Epidermal melanocyte (primary cell): ENCODE data around the gene TMEM255B.
"Not testable (repeated sequence)": the region's sequence is repeated elsewhere in the genome, so short reads cannot be mapped to it uniquely, and the experiment has no call there.

Experiments
- DNase-seq: peaks from one replicate; pipeline ENCODE4 v3.0.0; 2011; ENCODE audit warnings: low spot score; ENCODE audit not compliant: insufficient read length

The TMEM255B gene

DNA sequence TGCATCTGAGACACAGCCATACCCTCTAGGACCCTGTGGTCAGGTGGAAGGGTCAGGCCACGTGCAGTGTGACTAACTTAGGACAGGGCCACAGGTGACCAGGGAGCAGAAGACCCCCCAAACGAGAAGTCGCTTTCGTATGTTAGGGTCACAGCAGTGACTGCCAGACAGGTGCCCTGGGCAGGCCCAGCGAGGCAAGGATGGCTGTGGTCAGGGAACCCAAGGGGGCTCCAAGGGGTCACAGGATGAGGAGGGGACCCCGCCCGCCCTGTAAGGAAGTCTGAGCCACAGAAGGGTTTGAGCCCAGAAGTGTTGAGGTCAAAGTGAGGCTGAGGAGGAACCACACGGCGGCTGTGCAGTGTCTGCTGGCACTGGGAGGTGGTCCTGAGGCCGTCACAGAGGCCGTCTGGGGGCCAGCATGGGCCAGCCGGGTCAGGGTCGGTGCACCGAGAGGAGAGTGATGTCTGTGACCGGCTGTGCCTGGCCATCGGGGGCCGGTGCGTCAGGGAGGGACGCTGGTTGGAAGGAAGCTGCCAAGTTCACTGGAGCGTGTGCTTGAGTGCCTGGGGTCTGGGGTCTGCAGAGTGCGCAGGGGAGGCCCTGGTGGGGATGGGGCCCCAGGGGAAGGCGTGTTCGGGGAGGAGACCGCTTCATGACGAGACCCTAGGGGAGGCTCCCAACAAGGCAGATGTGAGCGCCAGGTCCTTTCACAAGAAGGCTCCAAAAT, 24.8 kb upstream of the TMEM255B start:
- DNase-seq, result no peak

- DNase-seq, result no peak
These were observed 24.2 kb upstream of the TMEM255B start for GRCh38 chr13:113734826-113735125.

DNA sequence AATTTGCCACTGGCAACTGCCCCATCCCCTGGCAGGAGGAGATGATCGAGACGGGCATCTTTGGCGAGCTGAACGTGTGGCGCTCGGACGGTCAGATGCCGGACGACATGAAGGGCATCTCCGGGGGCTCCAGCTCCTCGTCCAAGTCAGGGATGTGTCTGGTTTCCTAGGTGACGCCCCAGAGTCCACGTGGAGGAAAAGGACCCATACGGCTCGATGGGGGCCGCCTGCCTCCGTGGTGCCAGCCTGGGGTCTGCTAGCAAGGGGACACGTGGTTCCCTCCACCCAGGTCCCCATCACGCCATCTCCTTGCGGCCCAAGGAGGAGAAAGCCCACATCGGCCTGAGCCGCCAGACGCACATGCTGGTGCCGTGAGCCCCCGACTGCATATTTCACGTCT, 23.8 kb upstream of the TMEM255B start:
- no peak for DNase-seq

DNA sequence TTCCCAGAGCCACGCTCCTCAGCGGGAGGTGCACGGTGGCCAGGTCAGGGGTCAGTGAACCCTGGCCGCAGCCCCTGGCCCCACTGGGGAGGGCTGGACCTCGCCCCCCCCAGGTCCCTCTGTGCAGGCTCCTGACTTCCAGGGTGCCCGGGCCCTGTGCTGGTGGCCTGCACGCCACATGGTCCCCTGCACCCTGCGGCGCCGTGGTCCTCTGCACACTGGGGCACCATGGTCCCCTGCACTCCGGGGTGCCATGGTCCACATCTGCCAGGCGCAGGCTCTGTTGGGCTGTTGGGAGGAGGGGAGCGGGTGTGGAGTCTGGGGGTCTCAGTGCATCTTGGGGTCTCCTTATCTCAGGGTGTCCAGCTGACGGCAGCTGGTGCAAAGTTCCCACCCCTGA, 23.3 kb upstream of the TMEM255B start:
- DNase-seq, result no peak

- DNase-seq, result no peak
These were observed 22.7 kb upstream of the TMEM255B start for GRCh38 chr13:113736258-113736731.

- no peak for DNase-seq
These were observed 21.2 kb upstream of the TMEM255B start for GRCh38 chr13:113737803-113738202.

DNA sequence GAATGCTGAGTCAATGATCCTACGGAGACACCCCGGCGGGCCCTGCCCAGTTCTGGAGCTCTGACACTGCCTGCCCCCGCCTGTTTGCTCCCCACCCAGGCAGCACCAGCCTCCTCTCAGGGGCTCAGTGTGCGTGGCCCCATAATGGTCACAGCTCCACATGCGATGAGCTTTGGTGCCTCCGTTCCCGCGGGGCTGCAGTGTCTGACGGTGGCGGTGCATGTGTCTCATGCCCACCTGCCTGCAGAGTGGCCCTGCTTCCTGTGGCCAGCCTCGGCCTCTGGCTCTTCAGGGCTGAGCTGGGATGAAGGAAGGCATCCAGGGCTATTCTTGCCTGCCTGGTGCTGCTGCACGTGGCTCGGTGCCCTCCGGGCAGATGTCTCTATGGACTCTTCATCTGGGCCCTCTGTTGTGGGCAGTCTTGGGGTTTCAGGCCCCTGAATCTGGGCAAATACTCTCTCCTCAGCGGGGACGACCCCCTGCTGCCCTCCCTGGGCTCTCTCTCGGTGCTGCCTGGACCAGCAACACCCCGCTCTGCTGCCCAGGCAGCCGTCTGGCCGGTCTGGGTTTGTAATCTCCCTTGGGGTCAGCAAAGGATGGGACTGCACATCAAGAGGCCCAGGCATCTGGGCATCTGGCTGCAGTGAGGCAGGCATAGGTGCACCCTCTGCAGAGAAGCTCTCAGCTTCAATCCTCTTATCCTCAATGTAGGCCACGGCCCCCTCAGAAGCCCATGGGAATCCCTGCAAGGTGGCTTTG, 19.3 kb upstream of the TMEM255B start:
- no peak for DNase-seq

DNA sequence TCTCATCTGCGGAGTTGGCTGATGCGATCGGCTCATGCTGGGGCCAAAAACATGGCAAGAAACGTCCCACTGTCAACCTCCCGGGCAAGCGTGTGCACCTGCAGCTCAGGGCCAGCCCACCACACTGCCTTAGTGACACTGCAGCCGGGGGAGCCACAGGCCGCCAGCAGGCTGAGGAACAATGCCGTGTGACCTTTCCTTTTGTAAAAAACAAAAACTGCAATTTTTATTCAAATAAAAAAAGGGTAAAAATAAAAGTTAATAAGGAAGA, 18.8 kb upstream of the TMEM255B start:
- no peak for DNase-seq

- DNase-seq, result no peak
These were observed 18.4 kb upstream of the TMEM255B start for GRCh38 chr13:113740661-113741060.

DNA sequence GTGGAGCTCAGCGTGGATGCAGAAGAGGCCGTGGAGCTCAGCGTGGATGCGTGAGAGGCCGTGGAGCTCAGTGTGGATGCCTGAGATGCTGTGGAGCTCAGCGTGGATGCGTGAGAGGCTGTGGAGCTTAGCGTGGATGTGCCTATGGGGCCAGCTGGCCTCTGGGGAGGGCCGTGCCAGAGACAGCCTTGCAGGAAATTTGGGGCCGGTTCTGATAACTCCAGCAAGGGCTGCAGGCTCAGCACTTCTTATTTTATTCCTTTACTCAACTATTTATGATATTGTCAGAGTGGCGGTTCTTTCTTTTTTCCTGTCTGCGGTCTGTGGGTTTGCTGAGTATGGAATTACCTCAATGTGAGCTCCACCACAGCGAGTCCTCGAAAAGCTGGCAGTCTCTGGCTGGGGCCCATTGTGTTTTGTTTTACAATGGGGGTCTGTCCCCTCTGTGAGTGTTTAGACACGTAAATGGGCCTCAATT, 17.8 kb upstream of the TMEM255B start:
- no peak for DNase-seq

DNA sequence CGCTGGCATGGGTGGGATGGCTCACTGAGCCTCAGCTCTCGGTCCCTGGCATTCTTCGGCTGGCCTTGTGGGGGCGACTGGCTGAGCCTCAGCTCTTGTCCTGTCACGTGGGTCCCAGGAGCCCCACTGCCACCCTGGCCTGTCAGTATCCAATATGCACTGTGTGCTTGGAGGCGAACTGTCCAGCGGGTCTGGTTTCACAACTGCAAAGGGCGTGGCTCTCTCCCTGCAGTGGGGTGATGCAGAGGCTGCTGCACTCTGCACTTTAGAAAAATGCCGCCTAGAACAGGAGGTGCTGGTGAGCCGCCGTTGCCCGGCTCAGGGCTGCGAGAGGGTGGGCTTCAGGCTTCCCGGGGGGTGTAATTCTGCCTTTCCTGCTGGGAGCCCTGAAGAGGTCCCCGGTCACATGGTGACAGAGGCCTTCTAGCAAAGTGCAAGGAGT, 17.0 kb upstream of the TMEM255B start:
- no peak for DNase-seq

GRCh38 chr13:113742445-113743120, 16.4 kb upstream of the TMEM255B start:
- no peak for DNase-seq

- DNase-seq, result no peak
These were observed 15.4 kb upstream of the TMEM255B start for GRCh38 chr13:113743366-113744195.

DNA sequence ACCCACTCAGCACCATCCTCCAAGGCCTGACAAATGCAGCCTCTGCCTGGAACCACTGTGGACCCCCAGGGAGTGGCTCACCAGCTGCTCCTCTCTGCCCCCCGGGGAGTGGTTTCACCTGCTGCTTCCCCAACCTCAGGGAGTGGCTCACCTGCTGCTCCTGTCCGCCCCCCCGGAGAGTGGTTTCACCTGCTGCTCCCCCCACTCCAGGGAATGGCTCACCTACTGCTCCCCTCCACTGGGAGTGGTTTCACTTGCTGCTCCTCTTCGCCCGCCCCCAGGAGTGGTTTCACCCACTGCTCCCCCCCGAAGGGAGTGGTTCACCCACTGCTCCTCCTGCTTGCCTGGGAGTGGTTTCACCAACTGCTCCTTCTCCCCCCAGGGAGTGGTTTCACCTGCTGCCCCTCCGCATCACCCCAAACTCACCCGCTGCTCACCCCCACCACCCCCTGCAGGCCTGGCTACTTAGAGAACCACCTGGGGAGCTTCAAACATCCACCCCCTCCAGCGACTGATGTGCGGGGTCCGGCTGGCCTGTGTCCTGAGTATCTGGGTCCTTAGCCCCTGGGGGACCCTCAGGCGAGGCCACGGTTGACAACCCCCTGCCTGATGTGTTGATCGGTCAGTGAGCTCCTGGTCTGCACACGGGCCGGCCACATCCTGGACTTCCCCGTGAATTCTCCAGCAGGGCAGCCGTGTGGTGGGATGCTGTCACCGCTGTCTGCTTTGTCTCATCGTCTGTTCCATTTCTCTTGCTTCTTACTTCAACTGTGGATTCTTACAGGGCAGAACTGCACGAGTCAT, 14.6 kb upstream of the TMEM255B start:
- DNase-seq, result no peak

- DNase-seq, result no peak
These were observed 14.0 kb upstream of the TMEM255B start for GRCh38 chr13:113745059-113745458.

- DNase-seq, result not testable (repeated sequence)
These were observed 13.4 kb upstream of the TMEM255B start for GRCh38 chr13:113745500-113746142.

DNA sequence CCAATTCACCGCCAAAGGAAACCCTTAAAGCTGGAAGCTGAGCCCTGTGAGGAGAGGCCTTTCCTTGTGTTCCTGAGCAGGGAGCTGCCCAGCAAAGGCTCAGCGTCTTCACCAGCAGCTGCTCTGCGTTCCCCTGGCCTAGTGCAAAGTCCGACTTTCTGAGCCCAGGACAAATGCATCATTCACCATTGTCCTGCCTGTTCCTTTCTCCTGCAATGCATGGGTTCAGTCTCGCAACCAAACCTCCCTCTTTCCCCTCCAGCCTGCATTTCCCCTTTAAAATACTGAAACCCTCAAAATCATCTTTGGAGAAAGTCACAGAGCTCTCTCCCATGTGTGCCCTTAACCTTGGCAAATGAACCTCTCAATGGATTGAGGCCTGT, 12.9 kb upstream of the TMEM255B start:
- no peak for DNase-seq

DNA sequence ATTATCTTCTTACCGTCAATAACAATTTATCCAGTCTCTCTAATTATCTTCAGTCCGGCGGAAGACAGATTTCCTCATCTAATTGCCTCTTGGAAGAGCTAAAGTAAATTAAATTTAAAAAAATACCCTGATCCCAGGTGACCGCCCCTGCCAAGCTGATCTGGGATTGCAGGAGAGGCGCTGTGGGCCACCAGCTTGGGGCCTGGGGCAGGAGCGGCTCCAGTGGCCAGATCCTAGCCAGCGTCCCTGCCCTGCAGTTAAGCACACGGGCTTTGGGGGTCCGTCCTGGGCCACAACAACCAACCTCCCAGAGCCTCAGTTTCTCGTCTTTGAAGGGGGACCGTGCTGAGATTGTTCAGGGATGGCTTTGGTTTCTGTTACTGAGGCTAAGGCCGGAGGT, 12.4 kb upstream of the TMEM255B start:
- DNase-seq, result no peak

DNA sequence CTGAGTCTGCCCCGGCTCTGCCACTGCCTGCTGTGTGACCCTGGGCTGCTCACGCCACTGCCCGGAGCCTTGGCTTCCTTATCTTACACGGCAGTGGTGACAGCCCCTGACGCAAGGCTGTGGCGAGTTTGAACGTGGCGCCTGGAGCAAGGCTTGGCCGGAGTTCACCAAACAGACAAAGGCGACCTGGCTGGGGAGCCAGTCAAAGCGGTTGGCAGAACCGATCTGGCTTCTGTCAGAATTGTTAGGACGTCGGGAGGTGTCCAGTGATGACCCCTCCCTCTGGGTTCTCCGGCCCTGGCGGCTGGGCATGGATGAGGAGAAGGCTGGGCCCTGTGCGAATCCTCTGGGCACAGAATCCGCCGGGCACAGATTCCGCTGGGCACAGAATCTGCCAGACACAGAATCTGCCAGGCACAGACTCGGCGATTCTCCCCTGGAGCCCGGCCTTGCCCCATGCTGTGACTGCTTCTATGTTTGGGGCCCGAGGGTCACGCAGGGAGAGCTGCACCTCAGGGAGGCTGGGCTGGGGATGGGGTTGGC, 11.7 kb upstream of the TMEM255B start:
- no peak for DNase-seq
